K562 (cell line): Measurements from ENCODE around the gene HP.

Experiments used
- MTA3 ChIP-seq: fragments of 450-650 bp; formaldehyde crosslinking; IDR thresholded peaks from 2 replicates; pipeline ENCODE4 v1.6.1; 2017; ENCODE audit warnings: mild to moderate bottlenecking, borderline replicate concordance
- SAFB ChIP-seq: fragments of 200-400 bp; formaldehyde crosslinking; IDR thresholded peaks from 2 replicates; pipeline ENCODE4 v1.6.1; 2017; ENCODE audit warnings: low read depth, low read length, borderline replicate concordance

DNA sequence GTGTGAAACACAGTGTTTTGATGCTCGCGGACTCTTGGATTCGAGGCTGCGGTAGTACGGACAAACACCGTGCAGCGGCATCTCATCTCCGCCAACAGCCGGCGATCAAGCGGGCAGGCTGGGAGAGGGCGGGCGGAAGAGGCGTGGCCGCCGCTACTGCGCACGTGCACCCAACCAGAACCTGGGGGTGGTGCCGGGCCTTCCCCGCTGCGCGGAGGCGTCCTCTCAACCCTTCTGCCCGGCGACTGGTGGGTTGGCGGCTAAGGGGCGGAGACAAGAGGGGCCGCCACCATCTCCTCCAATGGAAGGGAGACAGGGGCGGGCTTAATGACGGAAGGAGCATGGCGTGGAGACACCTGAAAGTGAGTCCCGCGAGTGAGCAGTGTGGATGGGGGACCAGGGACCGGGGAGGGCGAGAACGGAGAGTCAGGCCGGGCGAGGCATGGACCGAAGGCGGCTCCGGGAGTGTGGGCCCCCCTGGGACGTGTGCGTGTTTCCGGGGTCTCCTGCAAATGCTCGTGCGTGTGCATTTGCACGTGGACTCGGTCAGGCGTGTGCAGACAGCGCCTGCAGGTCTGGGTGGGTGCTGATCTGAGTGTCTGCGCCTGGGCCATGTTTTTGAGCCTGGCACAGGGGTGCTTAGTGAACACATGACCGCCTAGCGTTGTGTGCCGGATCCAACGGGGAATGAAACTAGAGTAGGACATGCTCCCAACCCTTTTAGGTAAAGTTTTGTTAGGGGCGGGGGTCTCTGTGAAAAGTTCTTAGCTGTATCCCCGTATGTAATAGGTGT lies 45.7 kb upstream of the HP start, which contains the start of gene DHODH:
- TF ChIP-seq SAFB (peak; percentile 69; the same call in 1 of the 2 replicates), MTA3 (no peak; the same call in 1 of the 2 replicates)
